Activated T-cell treated with anti-CD3 and anti-CD28 coated beads for 48 hours (primary cell): ENCODE measurements around the gene GCFC2.

Experiments used
- DNase-seq: peaks from one replicate; pipeline ENCODE4 v3.0.0-alpha.2; 2020; ENCODE audit warnings: low read depth

Gene GCFC2

DNA sequence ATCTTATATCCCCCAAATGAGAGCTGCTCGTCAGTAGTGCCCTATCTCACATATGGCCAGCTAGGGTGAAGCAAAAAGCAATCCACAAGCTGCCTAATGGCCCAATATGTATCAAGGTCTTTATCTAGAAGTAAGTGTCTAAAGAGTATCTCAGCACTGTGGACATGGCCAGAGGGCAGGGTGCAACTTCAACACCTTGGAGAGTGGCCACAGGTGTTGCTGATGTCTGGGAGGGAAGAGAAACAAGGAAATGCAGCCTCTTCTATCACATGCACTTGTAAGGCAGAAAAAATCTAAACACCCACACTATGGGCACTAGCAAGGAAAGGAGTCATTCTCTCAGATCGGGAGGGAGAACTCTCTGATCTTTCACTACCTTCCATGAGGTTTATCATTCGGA lies 87.8 kb downstream of the GCFC2 start:
- DNase-seq: no peak

DNA sequence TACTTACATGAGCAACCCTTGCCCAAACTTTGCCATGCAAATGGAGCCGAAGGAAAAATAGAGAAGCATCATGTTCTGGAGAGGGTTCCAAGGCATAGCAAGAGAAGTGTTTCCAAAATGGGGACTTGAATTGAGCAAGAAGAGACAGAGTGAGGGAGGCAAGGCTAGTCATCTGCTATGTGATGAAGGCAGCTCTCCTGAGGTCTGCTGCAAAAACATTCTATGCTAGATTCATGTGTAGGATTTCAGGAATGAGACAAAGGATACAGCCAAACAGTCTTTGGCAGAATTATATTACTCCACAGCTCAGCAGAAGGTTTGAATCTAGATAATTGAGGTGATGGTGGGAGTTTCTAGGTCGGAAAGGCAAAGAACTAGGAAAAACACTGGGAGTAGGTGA lies 88.2 kb downstream of the GCFC2 start:
- no peak for DNase-seq

DNA sequence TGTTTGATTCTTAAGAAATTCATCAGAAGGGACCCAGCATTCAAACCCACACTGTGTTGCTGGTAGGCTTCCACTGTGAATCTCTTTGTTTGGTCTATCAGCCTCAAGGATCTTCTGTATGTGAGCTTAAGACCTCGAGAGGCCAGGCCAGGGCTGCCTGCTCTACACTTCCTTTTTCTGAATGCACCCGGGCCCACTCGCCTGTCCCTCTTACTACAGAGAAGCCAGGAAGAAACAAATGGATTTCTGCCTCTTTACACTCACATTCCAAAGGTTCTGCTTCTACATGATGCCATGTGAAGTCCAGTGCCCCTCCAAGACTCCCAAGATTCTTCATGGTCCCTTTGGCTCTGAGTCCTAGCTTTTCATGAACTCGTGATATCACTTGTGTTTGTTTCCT lies 89.5 kb downstream of the GCFC2 start:
- DNase-seq: no peak

DNA sequence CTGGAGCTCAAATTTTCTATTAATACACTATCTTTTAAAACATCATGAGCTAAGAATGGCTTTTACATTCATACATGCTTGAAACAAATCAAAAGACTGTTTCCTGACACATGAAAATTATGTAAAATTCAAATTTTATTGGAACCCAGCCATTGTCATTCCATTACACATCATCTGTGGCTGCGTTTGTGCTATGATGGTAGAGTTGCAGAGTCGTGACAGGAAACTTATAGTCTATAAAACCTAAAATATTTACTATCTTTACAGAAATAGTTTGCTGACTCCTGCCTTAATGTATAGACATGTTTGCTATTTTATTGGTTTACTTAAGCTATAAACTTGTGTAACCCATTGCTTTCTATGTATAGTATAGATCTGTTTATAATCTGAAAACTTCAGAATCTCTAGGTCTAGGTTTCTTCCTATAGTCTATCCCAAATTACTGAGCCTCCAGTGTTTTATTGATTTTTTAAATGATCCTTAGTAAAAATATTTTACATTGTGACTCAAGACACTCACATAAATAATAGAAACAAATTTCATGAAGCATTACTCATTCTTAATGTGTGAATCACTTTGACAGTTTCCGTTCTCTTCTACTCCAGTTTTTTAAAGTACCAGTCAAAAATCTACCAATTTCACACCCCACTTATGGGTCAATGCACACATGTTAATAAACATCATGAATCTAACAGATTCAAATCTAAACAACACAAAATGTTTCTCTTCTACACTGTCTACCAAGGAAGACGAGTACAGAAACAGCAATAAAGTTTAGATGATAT lies 90.6 kb downstream of the GCFC2 start:
- no peak for DNase-seq

DNA sequence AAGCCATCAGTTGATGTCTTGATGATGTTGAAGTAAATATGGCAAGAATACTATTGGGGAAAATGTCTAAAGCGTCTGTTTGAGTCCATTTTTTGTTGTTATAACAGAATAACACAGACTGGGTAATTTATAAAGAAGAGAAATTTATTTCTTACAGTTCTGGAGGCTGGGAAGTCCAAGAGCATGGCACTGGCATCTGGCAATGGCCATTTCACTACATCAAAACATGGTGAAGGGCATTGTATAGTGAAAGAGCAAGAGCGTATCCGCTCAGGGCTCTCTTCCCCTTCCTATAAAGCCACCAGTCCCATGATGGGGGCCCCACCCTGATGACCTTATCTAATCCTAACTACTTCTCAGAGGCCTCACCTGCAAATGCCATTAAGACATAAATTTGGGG lies 93.8 kb downstream of the GCFC2 start:
- DNase-seq: no peak

DNA sequence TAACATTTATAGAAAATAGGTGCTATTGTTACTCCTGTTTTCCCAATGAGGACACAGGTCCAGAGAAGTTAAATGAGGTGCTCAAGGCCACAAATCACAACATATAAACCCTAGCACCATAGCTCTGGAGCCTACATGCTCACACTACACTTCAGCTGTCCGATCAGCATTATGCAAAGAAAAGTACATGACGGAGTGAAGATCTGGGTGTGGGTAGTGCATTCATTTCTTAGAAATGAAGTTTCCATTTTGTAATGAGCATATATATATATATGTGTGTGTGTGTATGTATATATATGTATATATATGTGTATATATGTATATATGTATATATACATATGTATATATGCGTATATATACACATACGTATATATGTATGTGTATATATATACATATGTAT lies 94.3 kb downstream of the GCFC2 start:
- DNase-seq: no peak

DNA sequence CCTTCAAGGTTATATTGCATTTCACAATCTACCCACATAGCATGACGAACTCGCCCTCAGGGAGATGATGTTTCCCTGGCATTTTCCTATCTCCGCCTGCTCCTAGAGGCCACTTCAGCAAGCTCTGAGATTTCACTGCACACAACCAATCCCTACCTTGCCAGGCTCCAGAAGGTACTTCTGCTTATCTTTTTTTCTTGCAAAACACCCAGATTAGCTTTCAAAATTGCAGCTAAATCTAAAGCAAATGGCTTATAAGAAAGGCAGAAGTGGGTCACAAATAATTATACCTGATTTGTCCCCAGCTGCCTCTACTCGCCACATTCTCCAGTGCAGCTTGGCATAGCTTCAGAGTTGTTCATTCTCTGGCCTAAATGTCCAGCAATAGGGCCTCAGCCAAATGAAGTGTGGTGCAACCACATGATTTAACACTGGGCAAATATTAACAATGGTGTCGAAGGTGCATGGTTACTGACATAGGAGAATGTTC lies 96.5 kb downstream of the GCFC2 start:
- no peak for DNase-seq

DNA sequence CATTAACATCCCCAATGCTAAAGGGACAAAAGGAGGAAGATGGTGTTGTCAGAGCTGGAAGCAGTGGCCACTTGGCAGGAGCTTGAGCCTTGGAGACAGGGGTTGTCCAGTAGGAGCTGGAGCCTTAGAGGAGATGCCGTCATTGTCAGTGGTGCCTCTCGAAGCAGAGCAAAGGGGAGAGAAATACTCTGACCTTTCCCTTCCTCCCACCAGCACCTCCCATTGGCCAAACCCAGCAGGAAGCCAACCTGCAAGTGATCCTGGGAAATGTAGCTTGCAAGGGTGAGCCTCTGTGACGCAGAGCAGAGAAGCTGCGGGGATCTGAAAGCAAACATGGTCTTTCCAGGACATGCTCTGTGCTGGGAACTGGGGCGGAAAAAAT lies 97.9 kb downstream of the GCFC2 start:
- DNase-seq: no peak
